Islet precursor cell (in vitro differentiated cells): Measurements from ENCODE around the gene ORC1.
"Not testable (repeated sequence)": the region's sequence is repeated elsewhere in the genome, so short reads cannot be mapped to it uniquely, and the experiment has no call there.

ENCODE experiments used
- DNase-seq: peaks from one replicate; pipeline ENCODE4 v3.0.0-alpha.2; 2018

ORC1 gene

GRCh38 chr1:52385376-52385775, 18.8 kb downstream of the ORC1 start:
- DNase-seq, result no peak

GRCh38 chr1:52369851-52370250, 34.4 kb downstream of the ORC1 start:
- DNase-seq, result not testable (repeated sequence)

GRCh38 chr1:52368383-52369172, 35.6 kb downstream of the ORC1 start:
- peak; percentile 83 for DNase-seq

- no peak for DNase-seq
Observed at GRCh38 chr1:52367272-52367671, 37.0 kb downstream of the ORC1 start.

DNA sequence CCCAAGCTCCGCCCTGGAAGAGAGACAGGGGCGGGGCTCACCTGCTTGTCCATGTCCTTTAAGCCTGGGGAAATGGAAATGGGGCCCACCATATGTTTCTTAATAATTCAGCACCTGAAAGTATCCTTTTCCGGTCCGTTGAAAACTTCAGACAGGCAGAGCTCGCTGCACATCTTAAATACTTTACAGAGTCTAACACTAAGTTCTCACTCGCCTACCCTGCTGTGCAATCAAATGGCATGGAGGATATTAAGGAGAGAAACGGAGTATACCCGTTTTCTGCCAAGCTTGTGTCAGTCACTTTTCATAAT, 37.8 kb downstream of the ORC1 start:
- no peak for DNase-seq

GRCh38 chr1:52365746-52366516, 38.3 kb downstream of the ORC1 start, which contains the start of gene CC2D1B:
TSS of gene CC2D1B (minus strand) at chr1:52366205. CDS start at chr1:52364620, 1,585 bp downstream.
- DNase-seq, result peak; percentile 100

DNA sequence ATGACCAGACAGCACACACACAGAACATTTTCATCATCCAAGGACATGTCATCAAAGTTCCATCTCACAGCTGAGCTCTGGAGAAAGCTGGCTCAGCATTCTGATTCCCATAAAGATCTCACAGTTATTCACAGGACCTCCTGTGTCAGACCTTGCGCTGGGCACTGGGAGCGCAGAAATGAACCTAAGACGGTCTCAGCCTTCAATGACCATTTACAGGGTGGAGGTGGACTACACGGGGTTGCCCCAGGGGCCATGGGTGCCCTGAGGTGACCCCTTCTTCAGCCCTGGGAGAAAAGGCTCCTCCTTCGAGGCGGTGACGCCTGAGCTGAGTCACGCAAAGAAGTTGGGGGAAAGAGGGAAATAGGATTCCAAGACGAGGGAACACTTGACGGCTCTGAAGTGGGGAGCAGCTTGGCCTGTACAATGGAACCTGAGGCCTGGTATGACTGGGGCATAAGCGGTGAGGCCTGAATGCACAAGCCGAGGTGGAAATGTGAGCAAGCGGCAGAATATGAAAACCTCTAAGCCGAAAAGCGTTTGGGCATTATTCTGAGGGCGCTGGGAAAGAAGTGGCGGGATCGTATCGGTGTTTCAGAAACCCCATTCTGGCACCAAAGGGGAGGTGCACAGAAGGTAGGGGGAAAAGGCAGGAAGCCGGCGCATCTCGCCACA, 39.0 kb downstream of the ORC1 start:
- DNase-seq, result peak; percentile 83

DNA sequence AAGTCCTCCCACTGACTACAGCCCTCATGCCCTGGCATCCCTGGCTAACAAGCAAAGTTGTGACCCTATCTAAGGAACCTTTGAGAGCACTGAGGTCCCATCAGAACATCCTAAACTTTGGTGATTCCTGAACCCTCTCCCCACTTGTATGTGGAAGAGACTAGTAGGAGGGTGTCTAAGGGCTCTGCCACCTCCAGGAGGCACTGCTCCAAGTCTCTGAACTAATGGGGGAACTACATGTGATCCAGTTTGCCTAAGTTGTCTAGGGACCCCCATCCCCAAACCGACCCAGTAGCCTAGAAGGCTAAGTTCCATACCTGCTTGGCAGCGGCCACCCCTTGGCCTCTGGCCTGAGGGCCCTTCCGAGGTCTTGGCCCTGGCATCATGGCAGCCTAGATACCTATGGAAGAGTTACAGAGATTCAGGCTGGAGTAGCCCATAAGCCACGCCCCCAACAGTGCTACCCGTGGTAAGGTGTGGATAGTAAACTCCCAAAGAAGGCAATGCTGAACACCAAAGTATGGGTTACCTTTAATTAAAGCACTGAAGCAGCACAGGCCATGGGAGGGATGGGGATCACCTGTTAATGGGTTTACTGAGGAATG, 39.9 kb downstream of the ORC1 start:
- DNase-seq, result no peak

- no peak for DNase-seq
Observed at GRCh38 chr1:52360595-52360968, 43.6 kb downstream of the ORC1 start.

GRCh38 chr1:52359676-52360594, 44.3 kb downstream of the ORC1 start:
- DNase-seq, result no peak

DNA sequence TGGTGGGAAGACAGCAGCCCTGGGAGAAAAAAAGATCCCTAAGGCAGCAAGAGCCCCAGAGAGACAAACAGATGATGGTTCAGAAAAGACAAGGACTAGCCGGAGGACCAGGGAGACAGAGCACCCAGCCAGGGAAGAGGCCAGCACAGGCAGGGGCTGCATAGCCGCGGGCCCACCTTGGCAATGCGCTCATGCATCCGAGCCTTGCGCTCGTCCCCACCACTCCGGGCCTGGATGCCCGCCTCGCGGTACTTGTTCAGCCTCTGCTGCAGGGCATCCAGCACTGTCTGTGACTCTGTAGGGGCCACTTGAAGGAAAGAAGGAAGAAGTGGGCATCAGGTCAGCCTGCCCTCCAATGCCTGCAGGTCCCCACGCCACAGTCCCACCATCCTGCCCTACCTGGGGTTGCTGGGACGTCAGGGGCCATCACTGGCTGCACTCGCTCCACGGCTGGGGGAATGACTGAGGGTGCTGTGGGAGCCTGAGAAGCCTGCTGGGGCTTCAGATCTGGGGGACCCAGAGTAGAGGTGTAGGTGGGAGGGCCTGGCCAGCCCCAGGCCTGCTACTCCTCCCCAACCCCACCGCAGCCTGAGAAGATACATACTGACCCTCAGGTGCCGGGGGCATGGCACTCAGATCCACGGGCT, 45.2 kb downstream of the ORC1 start:
- DNase-seq, result no peak

GRCh38 chr1:52357397-52357796, 46.8 kb downstream of the ORC1 start:
- DNase-seq, result no peak

DNA sequence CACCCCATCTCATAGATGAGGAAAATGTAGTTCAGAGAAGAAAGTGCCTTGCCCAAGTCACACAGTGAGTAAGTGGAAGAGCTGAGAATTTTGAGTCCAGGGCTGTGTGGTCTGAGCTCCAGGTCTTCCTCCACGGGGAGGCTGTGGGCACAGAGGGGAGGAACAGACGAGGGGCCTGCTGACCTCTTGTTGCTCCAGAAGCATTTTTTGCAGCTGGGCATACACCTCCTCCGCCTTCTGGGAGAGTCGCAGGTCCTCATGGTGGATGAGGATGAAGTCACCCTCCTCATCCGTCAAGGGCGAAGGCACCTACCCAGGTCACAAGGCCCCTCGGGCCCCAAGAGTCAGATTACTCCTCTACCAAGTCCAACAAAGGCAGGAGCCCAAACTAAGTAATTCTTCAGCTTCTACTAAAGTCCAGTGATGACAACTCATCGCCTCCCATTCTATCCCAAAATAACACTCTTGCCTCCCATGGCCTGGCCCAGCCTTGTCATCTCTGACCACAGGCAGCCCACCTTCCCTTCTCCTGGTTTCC, 47.3 kb downstream of the ORC1 start:
- DNase-seq, result no peak

- DNase-seq, result no peak
Observed at GRCh38 chr1:52355847-52356505, 48.2 kb downstream of the ORC1 start.

DNA sequence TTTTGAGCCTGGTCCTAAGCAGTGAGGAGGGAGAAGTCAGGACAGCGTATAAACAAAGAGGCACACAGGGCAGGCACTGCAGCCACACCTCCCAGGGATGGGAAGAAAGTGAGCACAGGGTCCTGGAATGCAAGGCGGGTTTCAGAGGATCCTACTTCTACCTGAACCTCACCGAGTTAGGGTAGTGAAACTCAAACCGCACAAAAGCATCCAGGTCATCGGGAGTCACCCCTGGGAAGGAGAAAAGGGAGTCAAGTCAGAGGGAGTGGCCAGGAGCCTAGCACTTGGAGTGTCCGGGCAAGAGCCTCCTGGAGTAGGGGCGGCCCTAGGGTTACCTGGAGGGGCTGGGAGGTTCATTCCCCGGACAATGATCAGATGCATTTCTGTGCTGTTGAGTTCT, 48.8 kb downstream of the ORC1 start:
- DNase-seq, result no peak

GRCh38 chr1:52352690-52353089, 51.5 kb downstream of the ORC1 start:
- DNase-seq, result no peak

DNA sequence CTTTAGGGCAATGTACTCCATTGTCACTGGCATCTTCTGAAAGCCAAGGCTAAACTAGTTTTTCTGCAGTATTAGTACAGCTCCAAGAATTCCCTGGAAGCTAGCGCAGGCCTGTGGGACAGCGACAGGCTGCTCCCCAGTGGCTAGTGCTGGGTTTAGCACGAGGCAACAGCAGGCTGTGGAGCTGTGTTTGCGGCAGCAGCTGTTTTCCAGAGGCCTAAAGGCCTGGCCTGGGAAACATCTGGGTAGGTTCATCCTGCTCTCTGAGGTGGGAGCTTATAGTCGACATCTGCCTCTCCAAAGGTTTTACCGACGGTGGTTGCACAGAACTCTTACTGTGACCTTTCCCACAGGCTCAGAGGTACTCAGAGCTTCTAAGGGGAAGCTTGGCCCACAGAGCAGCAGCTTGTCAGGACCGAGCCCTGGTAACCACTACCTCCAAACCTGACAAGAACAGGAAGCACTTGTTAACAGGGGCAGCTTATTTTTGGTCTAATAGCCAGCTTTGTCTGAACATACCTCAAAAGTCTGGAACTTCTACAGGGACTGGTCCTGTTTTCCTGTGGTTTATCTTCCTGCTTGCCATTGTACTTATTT, 55.4 kb downstream of the ORC1 start:
- peak; percentile 92 for DNase-seq

- DNase-seq, result no peak
Observed at GRCh38 chr1:52346653-52347052, 57.6 kb downstream of the ORC1 start.

DNA sequence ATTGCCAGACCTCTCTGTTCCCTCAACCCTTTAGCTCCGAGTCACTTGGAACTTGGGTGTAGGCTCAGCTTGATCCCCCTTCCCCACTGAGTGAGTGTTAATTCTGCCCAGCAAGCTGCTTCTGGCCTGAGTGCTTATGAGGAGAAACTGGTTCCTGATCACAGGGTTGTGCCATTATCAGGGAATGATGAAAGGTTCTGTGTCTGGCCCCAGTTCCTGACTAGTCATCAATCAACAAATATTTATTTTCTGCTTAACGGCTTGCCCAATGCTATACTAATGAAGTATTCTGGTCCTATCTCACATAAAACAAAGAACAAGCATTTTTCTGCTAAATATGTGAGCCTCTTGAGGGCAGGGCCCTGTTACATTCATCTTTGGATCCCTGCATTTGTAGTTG, 59.0 kb downstream of the ORC1 start:
- DNase-seq, result no peak

- DNase-seq, result no peak
Observed at GRCh38 chr1:52343979-52344378, 60.2 kb downstream of the ORC1 start.
